Neural cell (in vitro differentiated cells): Measurements from ENCODE around the gene TRERF1. TPM values are rescaled to one million over a fixed set of nuclear protein-coding genes. Genes with fewer than 3 reads are reported as not detected.

Experiments
- H2AFZ ChIP-seq: fragments of 200-600, 300-800 bp; sonication (generic), shearing (Covaris generic); 2 replicates; pipeline ENCODE4 v1.6.0; 2014; ENCODE audit warnings: low read depth, mild to moderate bottlenecking, antibody characterized with exemption, low read length, moderate library complexity
- H3F3A ChIP-seq: fragments of 200-600 bp; shearing (Covaris generic); 2 replicates; pipeline ENCODE4 v1.6.1; 2016; ENCODE audit warnings: mild to moderate bottlenecking, moderate library complexity, mixed read lengths, antibody characterized with exemption, low read length; ENCODE audit not compliant: insufficient read depth, poor library complexity, severe bottlenecking
- H3K27ac ChIP-seq: fragments of 200-600, 300-800 bp; sonication (generic), shearing (Covaris generic); 2 replicates; pipeline ENCODE4 v1.5.1; 2014; ENCODE audit warnings: mild to moderate bottlenecking, low read length, moderate library complexity
- H3K27me3 ChIP-seq: fragments of 300-800, 200-600 bp; sonication (generic), shearing (Covaris generic); 2 replicates; pipeline ENCODE4 v1.6.0; 2014; ENCODE audit warnings: mild to moderate bottlenecking, low read depth, low read length, moderate library complexity; ENCODE audit not compliant: insufficient read depth
- H3K36me3 ChIP-seq: fragments of 300-800, 200-600 bp; sonication (generic), shearing (Covaris generic); 2 replicates; pipeline ENCODE4 v1.5.1; 2014; ENCODE audit warnings: mild to moderate bottlenecking, antibody characterized with exemption, low read length, moderate library complexity; ENCODE audit not compliant: insufficient read depth
- H3K4me2 ChIP-seq: fragments of 300-800, 200-600 bp; sonication (generic), shearing (Covaris generic); 2 replicates; pipeline ENCODE4 v1.6.0; 2014; ENCODE audit warnings: mild to moderate bottlenecking, low read length
- H3K4me3 ChIP-seq: fragments of 300-800, 200-600 bp; sonication (generic), shearing (Covaris generic); 2 replicates; pipeline ENCODE4 v1.5.1; 2014; ENCODE audit warnings: mild to moderate bottlenecking, low read length, moderate library complexity
- H3K79me2 ChIP-seq: fragments of 200-600 bp; shearing (Covaris generic); replicated peaks from 2 replicates; pipeline ENCODE4 v1.6.0; 2014; ENCODE audit warnings: mild to moderate bottlenecking, low read length, moderate library complexity; ENCODE audit not compliant: insufficient read depth
- H3K9ac ChIP-seq: fragments of 300-800, 200-600 bp; sonication (generic), shearing (Covaris generic); 2 replicates; pipeline ENCODE4 v1.6.1; 2016; ENCODE audit warnings: mild to moderate bottlenecking, low read length, mixed read lengths
- H3K9me2 ChIP-seq: fragments of 200-600 bp; shearing (Covaris generic); 2 replicates; pipeline ENCODE4 v1.6.1; 2016; ENCODE audit warnings: mild to moderate bottlenecking, low read length, mixed read lengths; ENCODE audit not compliant: insufficient read depth
- H3K9me3 ChIP-seq: fragments of 200-600, 300-800 bp; sonication (generic), shearing (Covaris generic); 2 replicates; pipeline ENCODE4 v1.6.1; 2016; ENCODE audit warnings: mild to moderate bottlenecking, mixed run types, low read length, moderate library complexity, mixed read lengths
- H4K20me1 ChIP-seq: fragments of 200-600 bp; shearing (Covaris generic); 2 replicates; pipeline ENCODE4 v1.6.1; 2016; ENCODE audit warnings: mild to moderate bottlenecking, mixed run types; ENCODE audit not compliant: insufficient read depth
- EP300 ChIP-seq: fragments of 450-650 bp; conservative IDR thresholded peaks from 2 replicates; pipeline ENCODE4 v1.6.1; 2014; ENCODE audit warnings: antibody characterized with exemption, mild to moderate bottlenecking, moderate library complexity; ENCODE audit not compliant: poor library complexity, severe bottlenecking
- MXI1 ChIP-seq: fragments of 450-650 bp; conservative IDR thresholded peaks from 2 replicates; pipeline ENCODE4 v1.6.1; 2014; ENCODE audit warnings: antibody characterized with exemption, mild to moderate bottlenecking; ENCODE audit not compliant: poor library complexity, severe bottlenecking
- POLR2AphosphoS5 ChIP-seq: IDR thresholded peaks from 2 replicates; pipeline ENCODE4 v1.6.1; 2012
- RAD21 ChIP-seq: fragments of 450-650 bp; conservative IDR thresholded peaks from 2 replicates; pipeline ENCODE4 v1.6.1; 2014; ENCODE audit warnings: antibody characterized with exemption, mild to moderate bottlenecking, moderate library complexity
- SMC3 ChIP-seq: fragments of 450-650 bp; conservative IDR thresholded peaks from 2 replicates; pipeline ENCODE4 v1.6.1; 2014; ENCODE audit warnings: antibody characterized with exemption, mild to moderate bottlenecking, moderate library complexity; ENCODE audit not compliant: poor library complexity
- TAF1 ChIP-seq: IDR thresholded peaks from 2 replicates; pipeline ENCODE4 v1.6.1; 2012; ENCODE audit warnings: low read depth
- polyA plus RNA-seq: library from polyadenylated mRNA; depleted of rRNA; stranded (reverse); fragments of >200 nt; gene quantifications from 2 replicates; pipeline ENCODE4 v1.2.3, GENCODE V29; 2014
- TF ChIP-seq, protein P1 (sequence below): fragments of 450-650 bp; IDR thresholded peaks from 2 replicates; pipeline ENCODE4 v1.5.1; 2014; ENCODE audit warnings: antibody characterized with exemption, mild to moderate bottlenecking, moderate library complexity; ENCODE audit not compliant: poor library complexity, severe bottlenecking
- TF ChIP-seq, protein P2 (sequence below): IDR thresholded peaks from 2 replicates; pipeline ENCODE4 v1.6.1; 2012; ENCODE audit warnings: borderline replicate concordance

TRERF1 gene
- polyA plus RNA-seq, 1 donor from 2014 or later = 4.5 TPM

GRCh38 chr6:42374018-42374669 lies 77.6 kb downstream of the TRERF1 start:
- no peak for TF ChIP-seq TAF1
- TF ChIP-seq, protein P1, sequence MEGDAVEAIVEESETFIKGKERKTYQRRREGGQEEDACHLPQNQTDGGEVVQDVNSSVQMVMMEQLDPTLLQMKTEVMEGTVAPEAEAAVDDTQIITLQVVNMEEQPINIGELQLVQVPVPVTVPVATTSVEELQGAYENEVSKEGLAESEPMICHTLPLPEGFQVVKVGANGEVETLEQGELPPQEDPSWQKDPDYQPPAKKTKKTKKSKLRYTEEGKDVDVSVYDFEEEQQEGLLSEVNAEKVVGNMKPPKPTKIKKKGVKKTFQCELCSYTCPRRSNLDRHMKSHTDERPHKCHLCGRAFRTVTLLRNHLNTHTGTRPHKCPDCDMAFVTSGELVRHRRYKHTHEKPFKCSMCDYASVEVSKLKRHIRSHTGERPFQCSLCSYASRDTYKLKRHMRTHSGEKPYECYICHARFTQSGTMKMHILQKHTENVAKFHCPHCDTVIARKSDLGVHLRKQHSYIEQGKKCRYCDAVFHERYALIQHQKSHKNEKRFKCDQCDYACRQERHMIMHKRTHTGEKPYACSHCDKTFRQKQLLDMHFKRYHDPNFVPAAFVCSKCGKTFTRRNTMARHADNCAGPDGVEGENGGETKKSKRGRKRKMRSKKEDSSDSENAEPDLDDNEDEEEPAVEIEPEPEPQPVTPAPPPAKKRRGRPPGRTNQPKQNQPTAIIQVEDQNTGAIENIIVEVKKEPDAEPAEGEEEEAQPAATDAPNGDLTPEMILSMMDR = no peak
- no peak for TF ChIP-seq MXI1
- TF ChIP-seq, protein P2, sequence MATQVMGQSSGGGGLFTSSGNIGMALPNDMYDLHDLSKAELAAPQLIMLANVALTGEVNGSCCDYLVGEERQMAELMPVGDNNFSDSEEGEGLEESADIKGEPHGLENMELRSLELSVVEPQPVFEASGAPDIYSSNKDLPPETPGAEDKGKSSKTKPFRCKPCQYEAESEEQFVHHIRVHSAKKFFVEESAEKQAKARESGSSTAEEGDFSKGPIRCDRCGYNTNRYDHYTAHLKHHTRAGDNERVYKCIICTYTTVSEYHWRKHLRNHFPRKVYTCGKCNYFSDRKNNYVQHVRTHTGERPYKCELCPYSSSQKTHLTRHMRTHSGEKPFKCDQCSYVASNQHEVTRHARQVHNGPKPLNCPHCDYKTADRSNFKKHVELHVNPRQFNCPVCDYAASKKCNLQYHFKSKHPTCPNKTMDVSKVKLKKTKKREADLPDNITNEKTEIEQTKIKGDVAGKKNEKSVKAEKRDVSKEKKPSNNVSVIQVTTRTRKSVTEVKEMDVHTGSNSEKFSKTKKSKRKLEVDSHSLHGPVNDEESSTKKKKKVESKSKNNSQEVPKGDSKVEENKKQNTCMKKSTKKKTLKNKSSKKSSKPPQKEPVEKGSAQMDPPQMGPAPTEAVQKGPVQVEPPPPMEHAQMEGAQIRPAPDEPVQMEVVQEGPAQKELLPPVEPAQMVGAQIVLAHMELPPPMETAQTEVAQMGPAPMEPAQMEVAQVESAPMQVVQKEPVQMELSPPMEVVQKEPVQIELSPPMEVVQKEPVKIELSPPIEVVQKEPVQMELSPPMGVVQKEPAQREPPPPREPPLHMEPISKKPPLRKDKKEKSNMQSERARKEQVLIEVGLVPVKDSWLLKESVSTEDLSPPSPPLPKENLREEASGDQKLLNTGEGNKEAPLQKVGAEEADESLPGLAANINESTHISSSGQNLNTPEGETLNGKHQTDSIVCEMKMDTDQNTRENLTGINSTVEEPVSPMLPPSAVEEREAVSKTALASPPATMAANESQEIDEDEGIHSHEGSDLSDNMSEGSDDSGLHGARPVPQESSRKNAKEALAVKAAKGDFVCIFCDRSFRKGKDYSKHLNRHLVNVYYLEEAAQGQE = no peak
- TF ChIP-seq RAD21 = no peak
- no peak for TF ChIP-seq POLR2AphosphoS5
- TF ChIP-seq SMC3 = no peak
- Histone ChIP-seq H3K79me2 (peaks cover 8% of the 10 kb centered on the region), H3K36me3 (no peaks in the 10 kb centered on the region), H3K9me2 (no peaks in the 10 kb centered on the region), H3F3A (no peaks in the 10 kb centered on the region), H4K20me1 (no peaks in the 10 kb centered on the region), H2AFZ (no peak overlapping the region), H3K4me2 (no peak overlapping the region), H3K9ac (no peak overlapping the region), H3K9me3 (no peaks in the 10 kb centered on the region), H3K4me3 (no peak overlapping the region), H3K27me3 (no peaks in the 10 kb centered on the region), H3K27ac (no peak overlapping the region)

DNA sequence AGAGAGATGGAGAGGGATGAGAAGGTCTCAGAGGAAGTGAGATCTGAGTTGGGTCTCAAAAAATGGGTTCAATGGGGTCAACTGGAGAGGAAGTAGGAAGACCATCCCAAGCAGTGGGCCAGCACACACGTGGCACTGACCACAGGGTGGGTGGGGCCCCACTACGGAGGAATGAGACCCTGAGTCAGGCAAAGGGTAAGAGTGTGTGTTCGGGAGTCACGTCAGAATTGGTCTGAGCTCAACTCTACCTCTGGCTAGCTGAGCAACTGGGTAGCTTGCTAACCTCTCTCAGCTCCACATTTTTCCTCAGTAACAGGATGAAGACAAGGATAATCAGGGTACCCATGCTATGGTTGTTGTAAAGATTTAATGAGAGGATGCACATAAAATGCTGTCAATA lies 79.0 kb downstream of the TRERF1 start:
- Histone ChIP-seq H3K27ac (no peak overlapping the region), H3K4me2 (no peak overlapping the region), H3F3A (no peaks in the 10 kb centered on the region), H4K20me1 (no peaks in the 10 kb centered on the region), H3K9me3 (no peaks in the 10 kb centered on the region), H2AFZ (no peak overlapping the region), H3K9me2 (no peaks in the 10 kb centered on the region), H3K79me2 (peaks cover 4% of the 10 kb centered on the region), H3K4me3 (no peak overlapping the region), H3K36me3 (no peaks in the 10 kb centered on the region), H3K27me3 (no peaks in the 10 kb centered on the region), H3K9ac (no peak overlapping the region)
- TF ChIP-seq, protein P2 = no peak
- no peak for TF ChIP-seq EP300
- TF ChIP-seq SMC3 = no peak
